ENCODE results near the gene SLC35G6. TPM values are rescaled to one million over a fixed set of nuclear protein-coding genes. Genes with fewer than 3 reads are reported as not detected.

The SLC35G6 gene
- total RNA-seq, 2 experiments from 2014 or later: not detected

DNA sequence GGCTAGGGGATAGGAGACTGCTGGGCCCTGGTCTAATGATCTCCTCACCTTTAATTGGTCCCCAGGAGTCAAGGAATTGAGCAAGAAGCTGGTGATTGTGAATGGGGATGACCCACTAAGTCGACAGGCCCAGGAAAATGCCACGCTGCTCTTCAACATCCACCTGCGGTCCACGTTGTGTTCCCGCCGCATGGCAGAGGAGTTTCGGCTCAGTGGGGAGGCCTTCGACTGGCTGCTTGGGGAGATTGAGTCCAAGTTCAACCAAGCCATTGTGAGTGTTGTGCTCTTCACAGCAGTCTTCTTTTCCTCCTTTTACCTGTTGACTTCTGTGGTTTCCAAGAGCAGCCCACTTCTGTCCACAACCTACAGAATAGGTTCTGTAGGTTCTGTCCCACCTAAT is 22.3 kb downstream of the SLC35G6 start:
- H3K9me3 Mint-ChIP-seq (ENCODE audit: low read depth): no peaks in the 10 kb centered on the region
- ChIA-PET POLR2A (no interaction called here), CTCF (interaction anchor here (0.6 to 1.9 kb wide), 2 partner anchors 11 to 129 kb away, joined by 3 to 12 read pairs; no protein-coding TSS in a partner anchor)
- intact Hi-C loops (cut with DNase I, micrococcal nuclease): loop anchor here in 1 of 2 experiments (2.0 kb wide), 1 partner anchor 15 kb away; no protein-coding TSS in a partner anchor
- no peak overlapping the region for H3K4me3 Mint-ChIP-seq
- no peaks in the 10 kb centered on the region for H3K27me3 Mint-ChIP-seq
- DNase-seq (no peak), ATAC-seq (no peak)
- H3K27ac Mint-ChIP-seq: no peak overlapping the region
- peaks cover 73% of the 10 kb centered on the region for H3K36me3 Mint-ChIP-seq (ENCODE audit: low read depth)
- H3K4me1 Mint-ChIP-seq: no peaks in the 10 kb centered on the region

DNA sequence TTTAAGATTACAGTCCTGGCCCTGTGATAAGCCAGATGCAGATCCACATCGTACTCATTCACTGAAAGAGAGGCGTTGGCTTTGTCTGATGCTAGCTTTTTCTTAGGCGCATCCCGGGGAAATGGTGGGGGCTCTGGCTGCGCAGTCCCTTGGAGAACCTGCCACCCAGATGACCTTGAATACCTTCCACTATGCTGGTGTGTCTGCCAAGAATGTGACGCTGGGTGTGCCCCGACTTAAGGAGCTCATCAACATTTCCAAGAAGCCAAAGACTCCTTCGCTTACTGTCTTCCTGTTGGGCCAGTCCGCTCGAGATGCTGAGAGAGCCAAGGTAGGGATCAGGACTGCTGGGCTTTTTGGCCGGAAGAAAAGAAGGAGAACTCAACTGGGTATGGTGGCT is 26.9 kb downstream of the SLC35G6 start:
- ATAC-seq: no peak
- intact Hi-C loops (cut with DNase I, micrococcal nuclease): no loop called here
- H3K9me3 Mint-ChIP-seq (ENCODE audit: low read depth): no peaks in the 10 kb centered on the region
- H3K4me3 Mint-ChIP-seq: no peak overlapping the region
- no peaks in the 10 kb centered on the region for H3K4me1 Mint-ChIP-seq
- H3K27me3 Mint-ChIP-seq: no peaks in the 10 kb centered on the region
- ChIA-PET POLR2A (interaction anchor here (0.6 kb wide), 1 partner anchor 93 kb away, joined by 3 read pairs; no protein-coding TSS in a partner anchor), CTCF (interaction anchor here (0.9 to 1.3 kb wide), 3 partner anchors 15 to 53 kb away, joined by 3 to 5 read pairs (median 3); no protein-coding TSS in a partner anchor)
- DNase-seq: no peak
- H3K36me3 Mint-ChIP-seq (ENCODE audit: low read depth): peaks cover 76% of the 10 kb centered on the region
- no peak overlapping the region for H3K27ac Mint-ChIP-seq

DNA sequence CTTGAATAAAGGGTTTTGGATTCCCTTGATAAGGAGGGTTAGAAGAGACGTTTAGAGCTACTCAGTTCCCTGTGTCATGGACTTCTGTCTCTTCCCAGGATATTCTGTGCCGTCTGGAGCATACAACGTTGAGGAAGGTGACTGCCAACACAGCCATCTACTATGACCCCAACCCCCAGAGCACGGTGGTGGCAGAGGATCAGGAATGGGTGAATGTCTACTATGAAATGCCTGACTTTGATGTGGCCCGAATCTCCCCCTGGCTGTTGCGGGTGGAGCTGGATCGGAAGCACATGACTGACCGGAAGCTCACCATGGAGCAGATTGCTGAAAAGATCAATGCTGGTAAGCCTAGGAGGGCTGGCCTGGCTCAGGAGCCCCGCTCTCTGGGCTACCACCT is 27.6 kb downstream of the SLC35G6 start:
- Mint-ChIP-seq H3K4me3 (no peak overlapping the region), H3K9me3 (ENCODE audit: low read depth) (no peaks in the 10 kb centered on the region), H3K36me3 (ENCODE audit: low read depth) (peaks cover 75% of the 10 kb centered on the region), H3K27ac (no peak overlapping the region), H3K4me1 (no peaks in the 10 kb centered on the region), H3K27me3 (no peaks in the 10 kb centered on the region)
- intact Hi-C loops (cut with DNase I, micrococcal nuclease): no loop called here
- no peak for ATAC-seq
- DNase-seq: no peak
- CTCF ChIA-PET: interaction anchor here (0.7 to 1.3 kb wide), 5 partner anchors 14 to 54 kb away, joined by 3 to 5 read pairs (median 3); partner anchors contain the start of gene SENP3
- POLR2A ChIA-PET: interaction anchor here (0.7 kb wide), 2 partner anchors 64 to 169 kb away, joined by 3 read pairs; partner anchors contain the start of gene CHRNB1

DNA sequence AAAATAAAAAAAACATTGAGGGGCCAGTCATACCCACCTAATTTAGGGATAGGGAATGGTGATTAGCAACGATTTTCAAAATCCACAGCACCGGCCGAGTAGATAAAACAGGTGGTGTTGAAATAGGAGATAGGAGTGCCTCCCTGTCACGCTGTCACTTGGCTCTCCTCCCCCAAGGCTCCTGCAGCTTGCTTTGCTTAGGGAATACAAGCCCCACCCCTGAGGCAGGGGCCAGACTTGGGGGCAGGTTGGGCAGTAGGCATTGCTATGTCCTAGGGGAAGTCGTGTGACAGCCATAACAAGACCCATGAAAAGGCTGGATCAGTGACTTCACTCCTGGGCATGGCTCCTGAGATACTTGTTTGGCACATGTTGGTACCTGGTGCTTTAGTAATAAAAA is 28.7 kb downstream of the SLC35G6 start:
- CTCF ChIA-PET: no interaction called here

DNA sequence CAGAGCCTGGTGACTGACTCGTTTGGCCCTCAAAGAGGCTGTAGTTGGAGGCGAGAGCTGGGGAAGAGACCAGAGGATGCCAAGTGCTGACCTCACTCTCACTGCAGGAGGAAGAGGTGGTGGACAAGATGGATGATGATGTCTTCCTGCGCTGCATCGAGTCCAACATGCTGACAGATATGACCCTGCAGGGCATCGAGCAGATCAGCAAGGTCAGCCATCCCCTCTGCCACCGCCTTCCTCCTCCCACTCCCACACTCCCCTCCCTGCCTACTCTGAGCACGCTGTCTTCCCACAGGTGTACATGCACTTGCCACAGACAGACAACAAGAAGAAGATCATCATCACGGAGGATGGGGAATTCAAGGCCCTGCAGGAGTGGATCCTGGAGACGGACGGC is 29.9 kb downstream of the SLC35G6 start:
- no peak overlapping the region for H3K4me3 Mint-ChIP-seq
- ATAC-seq (no peak), DNase-seq (no peak)
- H3K9me3 Mint-ChIP-seq (ENCODE audit: low read depth): no peaks in the 10 kb centered on the region
- no peaks in the 10 kb centered on the region for H3K27me3 Mint-ChIP-seq
- intact Hi-C loops (cut with DNase I, micrococcal nuclease): no loop called here
- H3K4me1 Mint-ChIP-seq: no peaks in the 10 kb centered on the region
- ChIA-PET CTCF (no interaction called here), POLR2A (interaction anchor here (0.6 kb wide), 1 partner anchor 150 kb away, joined by 4 read pairs; no protein-coding TSS in a partner anchor)
- peaks cover 74% of the 10 kb centered on the region for H3K36me3 Mint-ChIP-seq (ENCODE audit: low read depth)
- H3K27ac Mint-ChIP-seq: no peak overlapping the region

More for the DNA sequence above, 28.7 kb downstream of the SLC35G6 start:
- no peak overlapping the region for H3K27ac Mint-ChIP-seq
- no peak overlapping the region for H3K4me3 Mint-ChIP-seq
- H3K27me3 Mint-ChIP-seq: no peaks in the 10 kb centered on the region
- no peaks in the 10 kb centered on the region for H3K4me1 Mint-ChIP-seq
- H3K36me3 Mint-ChIP-seq (ENCODE audit: low read depth): peaks cover 79% of the 10 kb centered on the region
- DNase-seq (no peak), ATAC-seq (no peak)
- intact Hi-C loops (cut with DNase I, micrococcal nuclease): no loop called here
- no peaks in the 10 kb centered on the region for H3K9me3 Mint-ChIP-seq (ENCODE audit: low read depth)
- POLR2A ChIA-PET: no interaction called here

- intact Hi-C loops (cut with DNase I, micrococcal nuclease): no loop called here
- Mint-ChIP-seq H3K4me3 (no peak overlapping the region), H3K9me3 (ENCODE audit: low read depth) (no peaks in the 10 kb centered on the region), H3K27me3 (no peaks in the 10 kb centered on the region), H3K27ac (no peak overlapping the region), H3K4me1 (no peaks in the 10 kb centered on the region), H3K36me3 (ENCODE audit: low read depth) (peaks cover 69% of the 10 kb centered on the region)
- no peak for ATAC-seq
- POLR2A ChIA-PET: no interaction called here
- CTCF ChIA-PET: interaction anchor here (1.0 to 1.5 kb wide), 2 partner anchors 11 to 55 kb away, joined by 3 to 4 read pairs; no protein-coding TSS in a partner anchor
- no peak for DNase-seq
Observed at GRCh38 chr17:7512105-7512504, 30.9 kb downstream of the SLC35G6 start.

- intact Hi-C loops (cut with DNase I, micrococcal nuclease): no loop called here
- H3K4me3 Mint-ChIP-seq: no peak overlapping the region
- no peaks in the 10 kb centered on the region for H3K27me3 Mint-ChIP-seq
- ChIA-PET CTCF (interaction anchor here (0.5 to 4.4 kb wide), 13 partner anchors 8 to 242 kb away, joined by 3 to 70 read pairs (median 4); partner anchors contain the start of genes SENP3, TP53 and WRAP53), POLR2A (interaction anchor here (0.5 to 1.5 kb wide), 5 partner anchors 58 to 294 kb away, joined by 3 to 7 read pairs (median 3); partner anchors contain the start of genes MPDU1 and SOX15)
- no peaks in the 10 kb centered on the region for H3K9me3 Mint-ChIP-seq (ENCODE audit: low read depth)
- no peak overlapping the region for H3K27ac Mint-ChIP-seq
- DNase-seq (no peak), ATAC-seq (no peak)
- no peaks in the 10 kb centered on the region for H3K4me1 Mint-ChIP-seq
- peaks cover 63% of the 10 kb centered on the region for H3K36me3 Mint-ChIP-seq (ENCODE audit: low read depth)
Observed at GRCh38 chr17:7512824-7513540, 31.7 kb downstream of the SLC35G6 start.

DNA sequence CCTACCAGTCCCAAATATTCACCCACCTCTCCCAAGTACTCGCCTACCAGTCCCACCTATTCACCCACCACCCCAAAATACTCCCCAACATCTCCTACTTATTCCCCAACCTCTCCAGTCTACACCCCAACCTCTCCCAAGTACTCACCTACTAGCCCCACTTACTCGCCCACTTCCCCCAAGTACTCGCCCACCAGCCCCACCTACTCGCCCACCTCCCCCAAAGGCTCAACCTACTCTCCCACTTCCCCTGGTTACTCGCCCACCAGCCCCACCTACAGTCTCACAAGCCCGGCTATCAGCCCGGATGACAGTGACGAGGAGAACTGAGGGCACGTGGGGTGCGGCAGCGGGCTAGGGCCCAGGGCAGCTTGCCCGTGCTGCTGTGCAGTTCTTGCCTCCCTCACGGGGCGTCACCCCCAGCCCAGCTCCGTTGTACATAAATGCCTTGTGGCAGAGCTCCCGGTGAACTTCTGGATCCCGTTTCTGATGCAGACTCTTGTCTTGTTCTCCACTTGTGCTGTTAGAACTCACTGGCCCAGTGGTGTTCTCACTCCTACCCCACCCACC is 32.7 kb downstream of the SLC35G6 start:
- ATAC-seq (no peak), DNase-seq (no peak)
- CTCF ChIA-PET: interaction anchor here (0.7 to 4.4 kb wide), 21 partner anchors 8 to 243 kb away, joined by 3 to 70 read pairs (median 5); partner anchors contain the start of genes SENP3, TNFSF13, TP53 and WRAP53
- POLR2A ChIA-PET: interaction anchor here (1.5 kb wide), 1 partner anchor 75 kb away, joined by 4 read pairs; the partner anchor contains the start of gene SOX15
- Mint-ChIP-seq H3K27me3 (no peaks in the 10 kb centered on the region), H3K4me3 (no peak overlapping the region), H3K9me3 (ENCODE audit: low read depth) (no peaks in the 10 kb centered on the region), H3K27ac (no peak overlapping the region), H3K36me3 (ENCODE audit: low read depth) (peaks cover 54% of the 10 kb centered on the region), H3K4me1 (no peaks in the 10 kb centered on the region)
- intact Hi-C loops (cut with DNase I, micrococcal nuclease): loop anchor here (1.0 to 2.0 kb wide), 2 partner anchors 47 to 75 kb away; partner anchors contain the start of gene SENP3 (in 2 of the 2)

- intact Hi-C loops (cut with DNase I, micrococcal nuclease): loop anchor here in 1 of 2 experiments (2.0 kb wide), 1 partner anchor 73 kb away; no protein-coding TSS in a partner anchor
- DNase-seq (no peak), ATAC-seq (no peak)
- no peak overlapping the region for H3K27ac Mint-ChIP-seq
- POLR2A ChIA-PET: interaction anchor here (0.7 kb wide), 1 partner anchor 11 kb away, joined by 3 read pairs; no protein-coding TSS in a partner anchor
- peaks cover 37% of the 10 kb centered on the region for H3K36me3 Mint-ChIP-seq (ENCODE audit: low read depth)
- H3K27me3 Mint-ChIP-seq: no peaks in the 10 kb centered on the region
- CTCF ChIA-PET: interaction anchor here (0.6 to 4.4 kb wide), 7 partner anchors 9 to 172 kb away, joined by 4 to 70 read pairs (median 6); partner anchors contain the start of genes SENP3, TNFSF13, TP53 and WRAP53
- no peaks in the 10 kb centered on the region for H3K9me3 Mint-ChIP-seq (ENCODE audit: low read depth)
- no peak overlapping the region for H3K4me3 Mint-ChIP-seq
- H3K4me1 Mint-ChIP-seq: no peaks in the 10 kb centered on the region
Observed at GRCh38 chr17:7515911-7516610, 34.8 kb downstream of the SLC35G6 start.

DNA sequence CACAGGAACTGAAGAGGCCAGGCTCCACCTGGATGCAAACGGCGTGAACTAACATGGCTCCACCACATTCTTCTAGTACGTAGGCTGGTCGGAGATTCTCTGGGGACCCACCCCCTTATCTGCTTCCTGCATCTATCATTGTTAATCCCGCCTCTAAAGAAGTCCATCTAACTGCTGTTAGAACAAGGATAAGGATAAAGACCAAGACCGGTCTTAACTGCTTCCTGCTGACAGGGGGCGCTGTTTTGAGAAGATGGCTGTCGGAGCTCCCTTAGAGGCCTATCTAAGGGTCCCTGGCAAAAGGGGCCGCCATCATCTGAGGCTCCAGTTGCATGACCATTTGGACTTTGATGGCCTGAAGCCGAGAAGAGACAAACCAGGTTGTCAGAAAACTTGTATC is 41.8 kb downstream of the SLC35G6 start:
- Mint-ChIP-seq H3K9me3 (ENCODE audit: low read depth) (peaks cover 5% of the 10 kb centered on the region), H3K4me1 (no peaks in the 10 kb centered on the region), H3K4me3 (no peak overlapping the region), H3K27ac (no peak overlapping the region), H3K27me3 (no peaks in the 10 kb centered on the region), H3K36me3 (ENCODE audit: low read depth) (peaks cover 3% of the 10 kb centered on the region)
- ChIA-PET POLR2A (interaction anchor here (0.7 kb wide), 1 partner anchor 150 kb away, joined by 3 read pairs; no protein-coding TSS in a partner anchor), CTCF (interaction anchor here (0.6 to 2.6 kb wide), 14 partner anchors 9 to 548 kb away, joined by 3 to 26 read pairs (median 4); partner anchors contain the start of genes SENP3 and TNFSF13)
- DNase-seq: peak; percentile 67
- intact Hi-C loops (cut with DNase I, micrococcal nuclease): loop anchor here (1.0 to 5.0 kb wide), 4 partner anchors 38 to 164 kb away; partner anchors contain the start of genes SENP3 (in 2 of the 2), TP53 (in 1 of the 2) and WRAP53 (in 1 of the 2)
- peak; percentile 81 for ATAC-seq

Data from activated CD4-positive, alpha-beta T cell treated with anti-CD3 and anti-CD28 coated beads for 36 hours (primary cell).